Measurements from ENCODE around the gene DEFB116. TPM values are rescaled to one million over a fixed set of nuclear protein-coding genes. Genes with fewer than 3 reads are reported as not detected.

Gene DEFB116
- total and polyA plus RNA-seq, 2 of the 8 experiments (the other 6 are each of a cell fraction or from before 2014, with no cell fraction given), result not detected

Small RNAs within 50 kb of the gene (small RNA-seq; reads per million reads assigned to genes)
- gene RNA5SP480 (ENCODE audit: insufficient read depth), result not detected

Other genes starting within 250 kb of the DEFB116 start
- gene DEFB115, start 50.9 kb downstream of the DEFB116 start, total RNA-seq (2021; fragmentation: NEBNext Ultra II Directional; extraction: Animal tissue kit (Norgen Biotek cat#: 25700)), result not detected in 2 replicates
- gene DEFB115, start 50.9 kb downstream of the DEFB116 start, polyA plus RNA-seq (2011; rRNA removed), result not detected in 2 replicates
- gene DEFB118, start 60.0 kb upstream of the DEFB116 start, total RNA-seq (2021; fragmentation: NEBNext Ultra II Directional; extraction: Animal tissue kit (Norgen Biotek cat#: 25700)), result not detected in 2 replicates
- not detected in 2 replicates for gene DEFB118, start 60.0 kb upstream of the DEFB116 start, polyA plus RNA-seq (2011; rRNA removed)
- gene DEFB119, start 82.0 kb upstream of the DEFB116 start, total RNA-seq (2021; fragmentation: NEBNext Ultra II Directional; extraction: Animal tissue kit (Norgen Biotek cat#: 25700)), result not detected in 2 replicates
- gene DEFB119, start 82.0 kb upstream of the DEFB116 start, polyA plus RNA-seq (2011; rRNA removed), result not detected in 2 replicates
- gene DEFB121, start 97.6 kb upstream of the DEFB116 start, total RNA-seq (2021; fragmentation: NEBNext Ultra II Directional; extraction: Animal tissue kit (Norgen Biotek cat#: 25700)), result not detected in 2 replicates
- not detected in 2 replicates for gene DEFB121, start 97.6 kb upstream of the DEFB116 start, polyA plus RNA-seq (2011; rRNA removed)
- not detected in 2 replicates for gene DEFB123, start 132.0 kb upstream of the DEFB116 start, total RNA-seq (2021; fragmentation: NEBNext Ultra II Directional; extraction: Animal tissue kit (Norgen Biotek cat#: 25700))
- gene DEFB123, start 132.0 kb upstream of the DEFB116 start, polyA plus RNA-seq (2011; rRNA removed), result not detected in 2 replicates
- not detected in 2 replicates for gene DEFB124, start 166.5 kb upstream of the DEFB116 start, total RNA-seq (2021; fragmentation: NEBNext Ultra II Directional; extraction: Animal tissue kit (Norgen Biotek cat#: 25700))
- not detected in 2 replicates for gene DEFB124, start 166.5 kb upstream of the DEFB116 start, polyA plus RNA-seq (2011; rRNA removed)
- not detected in 2 replicates for gene REM1, start 166.7 kb upstream of the DEFB116 start, total RNA-seq (2021; fragmentation: NEBNext Ultra II Directional; extraction: Animal tissue kit (Norgen Biotek cat#: 25700))
- gene REM1, start 166.7 kb upstream of the DEFB116 start, polyA plus RNA-seq (2011; rRNA removed), result 0.05 TPM in 2 replicates
- gene HM13, start 205.9 kb upstream of the DEFB116 start, total RNA-seq (2021; fragmentation: NEBNext Ultra II Directional; extraction: Animal tissue kit (Norgen Biotek cat#: 25700)), result 118 TPM in 2 replicates
- gene HM13, start 205.9 kb upstream of the DEFB116 start, polyA plus RNA-seq (2011; rRNA removed), result 183 and 189 TPM in 2 replicates